Renal pelvis (tissue), 12 donors: ENCODE results near the gene NTHL1. TPM values are rescaled to one million over a fixed set of nuclear protein-coding genes. Genes with fewer than 3 reads are reported as not detected.

Experiments
- DNase-seq: peaks from one replicate; pipeline ENCODE4 v3.0.0-alpha.2; 2013
- long read RNA-seq, 16 experiments: transcript quantifications; one replicate each; lab custom pipeline, GENCODE V29; 2026
- polyA plus RNA-seq, 3 donors: library from polyadenylated mRNA; unstranded; fragments of 120-200 nt; gene quantifications; one replicate each; pipeline ENCODE4 v1.2.1, GENCODE V29; 2013; ENCODE audit not compliant: insufficient read length in 3 of 3

NTHL1 gene
- 10 to 100 TPM; 19.7 to 26.7 (median 26.2) TPM for polyA plus RNA-seq
- long read RNA-seq, donor 1, transcript NTHL1-201 (6 exons, 1,067 nt), result major isoform, 12 of 15 reads
- long read RNA-seq, donor 1, partial matches to known transcripts, result 0 of 15 reads
- long read RNA-seq, donor 1, other reads (novel, unspliced or antisense), result 0 of 15 reads
- long read RNA-seq, donor 2, transcript NTHL1-201 (6 exons, 1,067 nt), result major isoform, 17 of 23 reads
- long read RNA-seq, donor 2, partial matches to known transcripts, result 0 of 23 reads
- long read RNA-seq, donor 2, other reads (novel, unspliced or antisense), result 0 of 23 reads
- long read RNA-seq, donor 3, transcript NTHL1-201 (6 exons, 1,067 nt), result major isoform, 18 of 23 reads
- long read RNA-seq, donor 3, partial matches to known transcripts, result 0 of 23 reads
- long read RNA-seq, donor 3, other reads (novel, unspliced or antisense), result 0 of 23 reads
- long read RNA-seq, donor 4, transcript NTHL1-201 (6 exons, 1,067 nt), result major isoform, 13 of 20 reads
- long read RNA-seq, donor 4, partial matches to known transcripts, result 0 of 20 reads
- long read RNA-seq, donor 4, other reads (novel, unspliced or antisense), result 0 of 20 reads
- long read RNA-seq, donor 5, transcript NTHL1-201 (6 exons, 1,067 nt), result major isoform, 7 of 10 reads
- long read RNA-seq, donor 5, partial matches to known transcripts, result 0 of 10 reads
- long read RNA-seq, donor 5, other reads (novel, unspliced or antisense), result 0 of 10 reads
- long read RNA-seq, donor 6, transcript NTHL1-201 (6 exons, 1,067 nt), result major isoform, 17 of 21 reads
- long read RNA-seq, donor 6, partial matches to known transcripts, result 0 of 21 reads
- long read RNA-seq, donor 6, other reads (novel, unspliced or antisense), result 0 of 21 reads
- long read RNA-seq, donor 7, transcript NTHL1-201 (6 exons, 1,067 nt), result major isoform, 13 of 18 reads
- long read RNA-seq, donor 7, partial matches to known transcripts, result 0 of 18 reads
- long read RNA-seq, donor 7, other reads (novel, unspliced or antisense), result 0 of 18 reads
- long read RNA-seq, donor 8, transcript NTHL1-201 (6 exons, 1,067 nt), result major isoform, 5 of 6 reads
- long read RNA-seq, donor 8, partial matches to known transcripts, result 0 of 6 reads
- long read RNA-seq, donor 8, other reads (novel, unspliced or antisense), result 0 of 6 reads
- long read RNA-seq, donor 9, transcript NTHL1-201 (6 exons, 1,067 nt), result major isoform, 12 of 81 reads
- long read RNA-seq, donor 9, partial matches to known transcripts, result 57 of 81 reads
- long read RNA-seq, donor 9, other reads (novel, unspliced or antisense), result 0 of 81 reads
- long read RNA-seq, donor 10, transcript NTHL1-201 (6 exons, 1,067 nt), result major isoform, 8 of 15 reads
- long read RNA-seq, donor 10, partial matches to known transcripts, result 0 of 15 reads
- long read RNA-seq, donor 10, other reads (novel, unspliced or antisense), result 0 of 15 reads
- long read RNA-seq, donor 11, transcript NTHL1-201 (6 exons, 1,067 nt), result major isoform, 7 of 9 reads
- long read RNA-seq, donor 11, partial matches to known transcripts, result 0 of 9 reads
- long read RNA-seq, donor 11, other reads (novel, unspliced or antisense), result 0 of 9 reads
- long read RNA-seq, donor 12, transcript NTHL1-201 (6 exons, 1,067 nt), result major isoform, 15 of 127 reads
- long read RNA-seq, donor 12, partial matches to known transcripts, result 101 of 127 reads
- long read RNA-seq, donor 12, other reads (novel, unspliced or antisense), result 0 of 127 reads
- long read RNA-seq, donor 13, transcript NTHL1-201 (6 exons, 1,067 nt), result major isoform, 8 of 9 reads
- long read RNA-seq, donor 13, partial matches to known transcripts, result 0 of 9 reads
- long read RNA-seq, donor 13, other reads (novel, unspliced or antisense), result 0 of 9 reads
- long read RNA-seq, donor 14, result 0 reads
- long read RNA-seq, donor 15, result 0 reads
- long read RNA-seq, donor 16, transcript NTHL1-201 (6 exons, 1,067 nt), result major isoform, 19 of 25 reads
- long read RNA-seq, donor 16, partial matches to known transcripts, result 0 of 25 reads
- long read RNA-seq, donor 16, other reads (novel, unspliced or antisense), result 0 of 25 reads

- peak; percentile 96 for DNase-seq
These were observed at the start of gene NTHL1, which contains the start of gene TSC2 for GRCh38 chr16:2047330-2048115. NTHL1 (minus strand) TSS chr16:2047834; CDS start chr16:2047823, 11 bp downstream. TSC2 (plus strand) TSS chr16:2047985; CDS start chr16:2048616, 631 bp downstream.

- DNase-seq, result no peak
These were observed 49.4 kb upstream of the NTHL1 start for GRCh38 chr16:2096853-2097595.

GRCh38 chr16:2095918-2096582 lies 48.4 kb upstream of the NTHL1 start:
- no peak for DNase-seq

GRCh38 chr16:2095315-2095853 lies 47.8 kb upstream of the NTHL1 start:
- DNase-seq, result no peak

GRCh38 chr16:2093793-2094192 lies 46.2 kb upstream of the NTHL1 start:
- DNase-seq, result no peak

GRCh38 chr16:2092866-2093265 lies 45.2 kb upstream of the NTHL1 start:
- DNase-seq, result no peak

GRCh38 chr16:2092256-2092620 lies 44.6 kb upstream of the NTHL1 start:
- no peak for DNase-seq

- no peak for DNase-seq
These were observed 44.1 kb upstream of the NTHL1 start for GRCh38 chr16:2091547-2092255.

GRCh38 chr16:2090777-2091546 lies 43.3 kb upstream of the NTHL1 start:
- peak; percentile 78 for DNase-seq

- DNase-seq, result no peak
These were observed 42.8 kb upstream of the NTHL1 start for GRCh38 chr16:2090481-2090776.

- no peak for DNase-seq
These were observed 42.3 kb upstream of the NTHL1 start for GRCh38 chr16:2089706-2090480.

- DNase-seq, result no peak
These were observed 41.2 kb upstream of the NTHL1 start for GRCh38 chr16:2088759-2089358.

- no peak for DNase-seq
These were observed 40.4 kb upstream of the NTHL1 start for GRCh38 chr16:2087748-2088631.
